Measurements from ENCODE around the gene ADAMTS12. TPM values are rescaled to one million over a fixed set of nuclear protein-coding genes. Genes with fewer than 3 reads are reported as not detected.

ADAMTS12 gene
- total and polyA plus RNA-seq, 2 experiments from 2014 or later = 9.1 to 17.1 TPM

- TF ChIP-seq CTCF (conservative IDR thresholded peaks at IDR 0.05; ENCODE audit: low read depth in 2 of 2) (no peak), ZNF462 (CRISPR knock-in tag; IDR thresholded peaks at IDR 0.05) (no peak), NANOG (IDR thresholded peaks at IDR 0.05; ENCODE audit: borderline replicate concordance) (no peak), EZH2 (IDR thresholded peaks at IDR 0.05; ENCODE audit: low read depth, unreplicated experiment) (no peak)
Measured at GRCh38 chr5:33894566-33894965, 2.8 kb upstream of the ADAMTS12 start (continued).

GRCh38 chr5:33892620-33893137, 889 bp upstream of the ADAMTS12 start:
- Mint-ChIP-seq H3K27me3 (ENCODE audit: insufficient read depth, low read depth, poor library complexity) (peaks cover 14% of the 10 kb centered on the region), H3K36me3 (ENCODE audit: low read depth) (no peaks in the 10 kb centered on the region; the same call in 1 of the 3 replicates), H3K4me3 (peak overlapping the region; percentile 72), H3K27ac (no peak overlapping the region), H3K9me3 (no peaks in the 10 kb centered on the region), H3K4me1 (peaks cover 26% of the 10 kb centered on the region)
- DNase-seq (ENCODE audit: low spot score) (peak; percentile 55), ATAC-seq (peak; percentile 13)
- Histone ChIP-seq H3K79me2 (replicated peaks; ENCODE audit: insufficient read depth) (peaks cover 32% of the 10 kb centered on the region), H3K27me3 (ENCODE audit: insufficient read depth) (peaks cover 7% of the 10 kb centered on the region), H3K4me2 (peak overlapping the region; percentile 92), H3K27ac (ENCODE audit: low read depth) (no peak overlapping the region), H4K20me1 (replicated peaks; ENCODE audit: insufficient read depth) (no peaks in the 10 kb centered on the region), H3F3A (replicated peaks; ENCODE audit: low read depth) (peaks cover 8% of the 10 kb centered on the region; the same call in 1 of the 2 replicates), H3K4me3 (peak overlapping the region; percentile 89), H2AFZ (peak overlapping the region; percentile 99), H3K36me3 (ENCODE audit: insufficient read depth) (no peaks in the 10 kb centered on the region), H3K4me1 (ENCODE audit: insufficient read depth) (peaks cover 30% of the 10 kb centered on the region), H3K9me2 (ENCODE audit: insufficient read depth) (0 out of 2 replicates have a peak, but pooled peaks cover 12% of the 10 kb centered on the region)
- TF ChIP-seq STAT1 (IDR thresholded peaks at IDR 0.05; ENCODE audit: unreplicated experiment) (no peak), ZNF331 (CRISPR knock-in tag; IDR thresholded peaks at IDR 0.05; ENCODE audit: low read depth) (no peak), CTCF (conservative IDR thresholded peaks at IDR 0.05; ENCODE audit: low read depth in 2 of 2) (no peak), CREB1 (CRISPR knock-in tag; IDR thresholded peaks at IDR 0.05; ENCODE audit: low read depth) (no peak), ZNF114 (CRISPR knock-in tag; IDR thresholded peaks at IDR 0.05) (no peak), EZH2 (IDR thresholded peaks at IDR 0.05; ENCODE audit: low read depth, unreplicated experiment) (no peak), REST (IDR thresholded peaks at IDR 0.05; ENCODE audit: unreplicated experiment) (no peak)

All from GM23338 (cell line).